Activated CD4-positive, alpha-beta T cell treated with anti-CD3 and anti-CD28 coated beads, Interleukin-2, amount 10 ng/mL, durations not matched to agents 24 days and 14 days (primary cell): Measurements from ENCODE around the gene RNF225. TPM values are rescaled to one million over a fixed set of nuclear protein-coding genes. Genes with fewer than 3 reads are reported as not detected.
"Not testable (repeated sequence)": the region's sequence is repeated elsewhere in the genome, so short reads cannot be mapped to it uniquely, and the experiment has no call there.

Experiments
- DNase-seq: peaks from one replicate; pipeline ENCODE4 v3.0.0; 2022
- H3K27ac Mint-ChIP-seq: one replicate; pipeline ENCODE4 v1.8.0; 2022; ENCODE audit warnings: mild to moderate bottlenecking, mixed read lengths
- H3K27me3 Mint-ChIP-seq: one replicate; pipeline ENCODE4 v1.8.0; 2022; ENCODE audit warnings: mixed read lengths
- H3K36me3 Mint-ChIP-seq: one replicate; pipeline ENCODE4 v1.8.0; 2022; ENCODE audit warnings: low read depth, mild to moderate bottlenecking, mixed read lengths
- H3K4me1 Mint-ChIP-seq: one replicate; pipeline ENCODE4 v1.8.0; 2021; ENCODE audit warnings: mixed read lengths
- H3K4me3 Mint-ChIP-seq: one replicate; pipeline ENCODE4 v1.8.0; 2022; ENCODE audit warnings: mild to moderate bottlenecking, moderate library complexity, mixed read lengths
- H3K9me3 Mint-ChIP-seq: one replicate; pipeline ENCODE4 v1.8.0; 2021; ENCODE audit warnings: mixed read lengths
- intact Hi-C: fragments of 100-400 bp; cut with micrococcal nuclease; formaldehyde crosslinking; loops from one replicate; pipeline ENCODE4 v1.15.1; 2023
- total RNA-seq: library from RNA; stranded (reverse); gene quantifications from 2 replicates; pipeline ENCODE4 v1.2.3, GENCODE V29; 2022

The RNF225 gene
- total RNA-seq: 0.54 and 1.1 TPM in 2 replicates

GRCh38 chr19:58395220-58395978, at the start of gene RNF225:
TSS of gene RNF225 (plus strand) at chr19:58395656. CDS start at chr19:58396090, 434 bp downstream.
- peaks cover 13% of the 10 kb centered on the region for H3K4me1 Mint-ChIP-seq
- H3K27me3 Mint-ChIP-seq: peaks cover 5% of the 10 kb centered on the region
- DNase-seq: no peak
- H3K27ac Mint-ChIP-seq: no peak within 1 kb of the TSS
- intact Hi-C loops: no loop called here
- no peaks in the 10 kb centered on the region for H3K9me3 Mint-ChIP-seq
- peaks cover 43% of the 10 kb centered on the region for H3K36me3 Mint-ChIP-seq
- no peak within 1 kb of the TSS for H3K4me3 Mint-ChIP-seq

GRCh38 chr19:58346961-58347929, 48.2 kb upstream of the RNF225 start:
- Mint-ChIP-seq H3K9me3 (no peaks in the 10 kb centered on the region), H3K27me3 (no peaks in the 10 kb centered on the region), H3K4me1 (peaks cover 16% of the 10 kb centered on the region), H3K27ac (peak overlapping the region; percentile 86), H3K4me3 (peak overlapping the region; percentile 98), H3K36me3 (peaks cover 11% of the 10 kb centered on the region)
- intact Hi-C loops: loop anchor here (1.0 kb wide), 2 partner anchors 15 to 20 kb away; partner anchors contain the start of gene ZNF497
- DNase-seq: peak; percentile 91

- not testable (repeated sequence) for H3K9me3 Mint-ChIP-seq, H3K27me3 Mint-ChIP-seq, DNase-seq
- Mint-ChIP-seq H3K4me3 (peak overlapping the region; percentile 98), H3K4me1 (peaks cover 16% of the 10 kb centered on the region), H3K36me3 (peaks cover 10% of the 10 kb centered on the region), H3K27ac (peak overlapping the region; percentile 86)
- intact Hi-C loops: loop anchor here (2.0 kb wide), 1 partner anchor 33 kb away; the partner anchor contains the start of gene ZNF837
These were observed 47.4 kb upstream of the RNF225 start for GRCh38 chr19:58348080-58348479.

- Mint-ChIP-seq H3K4me3 (peak overlapping the region; percentile 46), H3K36me3 (peaks cover 10% of the 10 kb centered on the region), H3K27me3 (no peaks in the 10 kb centered on the region), H3K9me3 (no peaks in the 10 kb centered on the region), H3K27ac (no peak overlapping the region), H3K4me1 (peaks cover 16% of the 10 kb centered on the region)
- DNase-seq: no peak
- intact Hi-C loops: loop anchor here (2.0 kb wide), 1 partner anchor 31 kb away; the partner anchor contains the start of gene ZNF837
These were observed 45.9 kb upstream of the RNF225 start for GRCh38 chr19:58349590-58349989.

GRCh38 chr19:58350001-58350861, 45.2 kb upstream of the RNF225 start:
- Mint-ChIP-seq H3K9me3 (no peaks in the 10 kb centered on the region), H3K4me3 (no peak overlapping the region), H3K27ac (no peak overlapping the region), H3K27me3 (no peaks in the 10 kb centered on the region), H3K4me1 (peaks cover 18% of the 10 kb centered on the region), H3K36me3 (peaks cover 10% of the 10 kb centered on the region)
- intact Hi-C loops: no loop called here
- DNase-seq: no peak

GRCh38 chr19:58350871-58351557, 44.4 kb upstream of the RNF225 start:
- no peaks in the 10 kb centered on the region for H3K9me3 Mint-ChIP-seq
- H3K36me3 Mint-ChIP-seq: peaks cover 10% of the 10 kb centered on the region
- H3K27me3 Mint-ChIP-seq: no peaks in the 10 kb centered on the region
- no peak overlapping the region for H3K4me3 Mint-ChIP-seq
- DNase-seq: no peak
- H3K27ac Mint-ChIP-seq: no peak overlapping the region
- intact Hi-C loops: no loop called here
- H3K4me1 Mint-ChIP-seq: peaks cover 17% of the 10 kb centered on the region

GRCh38 chr19:58351558-58351878, 43.9 kb upstream of the RNF225 start:
- no peaks in the 10 kb centered on the region for H3K9me3 Mint-ChIP-seq
- peaks cover 17% of the 10 kb centered on the region for H3K4me1 Mint-ChIP-seq
- intact Hi-C loops: no loop called here
- H3K27me3 Mint-ChIP-seq: no peaks in the 10 kb centered on the region
- no peak overlapping the region for H3K4me3 Mint-ChIP-seq
- DNase-seq: no peak
- peaks cover 10% of the 10 kb centered on the region for H3K36me3 Mint-ChIP-seq
- no peak overlapping the region for H3K27ac Mint-ChIP-seq

- H3K9me3 Mint-ChIP-seq: no peaks in the 10 kb centered on the region
- no peak overlapping the region for H3K27ac Mint-ChIP-seq
- no peaks in the 10 kb centered on the region for H3K27me3 Mint-ChIP-seq
- DNase-seq: no peak
- no peak overlapping the region for H3K4me3 Mint-ChIP-seq
- H3K36me3 Mint-ChIP-seq: peaks cover 10% of the 10 kb centered on the region
- intact Hi-C loops: no loop called here
- H3K4me1 Mint-ChIP-seq: peaks cover 15% of the 10 kb centered on the region
These were observed 43.3 kb upstream of the RNF225 start for GRCh38 chr19:58351990-58352755.

- no peak within 1 kb of the TSS for H3K27ac Mint-ChIP-seq
- no peak within 1 kb of the TSS for H3K4me3 Mint-ChIP-seq
- H3K36me3 Mint-ChIP-seq: peaks cover 9% of the 10 kb centered on the region
- H3K9me3 Mint-ChIP-seq: no peaks in the 10 kb centered on the region
- no peaks in the 10 kb centered on the region for H3K27me3 Mint-ChIP-seq
- intact Hi-C loops: no loop called here
- peaks cover 14% of the 10 kb centered on the region for H3K4me1 Mint-ChIP-seq
- no peak for DNase-seq
These were observed 42.4 kb upstream of the RNF225 start, which contains the start of gene A1BG for GRCh38 chr19:58352760-58353671. TSS of gene A1BG (minus strand) at chr19:58353492. CDS start at chr19:58353437, 55 bp downstream.

- Mint-ChIP-seq H3K4me1 (peaks cover 8% of the 10 kb centered on the region), H3K27me3 (no peaks in the 10 kb centered on the region), H3K9me3 (no peaks in the 10 kb centered on the region), H3K4me3 (no peak overlapping the region), H3K27ac (no peak overlapping the region), H3K36me3 (peaks cover 6% of the 10 kb centered on the region)
- intact Hi-C loops: no loop called here
- DNase-seq: no peak
These were observed 41.6 kb upstream of the RNF225 start for GRCh38 chr19:58353717-58354477.

GRCh38 chr19:58354478-58355030, 40.9 kb upstream of the RNF225 start:
- Mint-ChIP-seq H3K4me1 (peaks cover 6% of the 10 kb centered on the region), H3K36me3 (peaks cover 4% of the 10 kb centered on the region), H3K27me3 (no peaks in the 10 kb centered on the region), H3K4me3 (no peak overlapping the region), H3K27ac (no peak overlapping the region), H3K9me3 (no peaks in the 10 kb centered on the region)
- DNase-seq: no peak
- intact Hi-C loops: no loop called here
